ENCODE measurements around the gene BOLA3. TPM values are rescaled to one million over a fixed set of nuclear protein-coding genes. Genes with fewer than 3 reads are reported as not detected.
A peak's percentile ranks its signal among the peaks of the same experiment; 100 is the strongest.

Gene BOLA3, protein sequence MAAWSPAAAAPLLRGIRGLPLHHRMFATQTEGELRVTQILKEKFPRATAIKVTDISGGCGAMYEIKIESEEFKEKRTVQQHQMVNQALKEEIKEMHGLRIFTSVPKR
- total RNA-seq, result 6.5 and 7.5 TPM in 2 replicates
- total RNA-seq (2013), result 13.0 TPM
- 8.2 and 8.5 TPM in 2 replicates for polyA plus RNA-seq
- polyA minus RNA-seq, result 1.9 and 4.0 TPM in 2 replicates

DNA sequence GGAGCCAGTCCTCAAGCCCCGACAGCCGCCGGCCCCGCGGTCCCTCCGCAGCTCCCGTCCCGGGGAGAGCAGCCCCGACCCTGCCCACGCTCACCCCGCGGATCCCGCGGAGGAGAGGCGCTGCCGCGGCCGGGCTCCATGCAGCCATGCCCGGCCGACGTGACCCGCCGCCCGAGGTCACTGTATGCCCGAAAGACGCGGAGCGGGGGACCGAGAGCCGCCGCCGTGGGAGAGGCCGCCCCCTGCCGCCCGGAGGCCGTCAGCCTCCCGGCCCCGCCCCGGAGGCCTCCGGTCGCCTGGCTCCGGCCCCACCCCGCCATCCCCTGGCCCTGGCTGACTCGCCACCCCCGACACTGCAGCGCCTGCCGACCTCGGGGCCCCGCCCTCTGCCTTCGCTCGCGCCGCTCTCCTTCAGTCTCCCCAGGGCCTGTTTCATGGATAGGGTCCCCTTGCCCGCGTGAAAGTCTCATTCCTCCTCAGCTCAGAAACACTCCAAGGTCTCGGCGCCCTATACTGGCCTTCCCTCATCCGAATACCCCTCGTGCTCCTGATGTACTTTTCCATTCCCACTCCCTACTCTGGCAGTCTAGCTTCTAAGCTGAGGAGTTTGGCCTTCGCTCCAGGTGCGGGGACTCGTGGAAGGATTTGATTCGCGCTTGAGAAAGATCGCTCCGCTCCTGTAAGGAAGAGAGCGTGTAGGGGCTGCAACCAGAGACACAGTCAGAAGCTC, at the start of gene BOLA3:
TSS of gene BOLA3 (minus strand) at position 186 of the 730 bp plus-strand sequence. CDS start at position 148, 38 bp downstream.
- H3K79me2 ChIP-seq (ENCODE audit: control insufficient read depth, insufficient read depth, low read length), result peaks cover 11% of the 10 kb centered on the region
- H3K36me3 ChIP-seq (replicated peaks in 1 of 2; ENCODE audit: control extremely low read depth in 1 of 2, control insufficient read depth in 1 of 2, extremely low read depth in 1 of 2, insufficient read depth in 2 of 2, low read length in 1 of 2), result peaks cover 0 to 22% of the 10 kb centered on the region in 2 experiments
- DNase-seq (peak; percentile 88), ATAC-seq (ENCODE audit: low read depth) (peak; percentile 98)
- Mint-ChIP-seq H3K27me3 (no peaks in the 10 kb centered on the region), H3K27ac (no peak within 1 kb of the TSS), H3K9me3 (ENCODE audit: insufficient read depth) (no peaks in the 10 kb centered on the region), H3K4me3 (no peak within 1 kb of the TSS), H3K4me1 (peaks cover 9% of the 10 kb centered on the region)
- H3K9ac ChIP-seq (ENCODE audit: low read length), result peak within 1 kb of the TSS; percentile 89
- peak within 1 kb of the TSS; percentile 38 to 56 for H3K27ac ChIP-seq (ENCODE audit: low read length in 2 of 2)
- CTCF ChIA-PET, result interaction anchor here (0.6 to 6.8 kb wide), 25 partner anchors 10 to 382 kb away, joined by 3 to 63 read pairs (median 5); partner anchors contain the start of genes AUP1, HTRA2, MOB1A and STAMBP
- peaks cover 0 to 3% (median 0%) of the 10 kb centered on the region in 3 donors for H3K9me3 ChIP-seq (ENCODE audit: control extremely low read depth in 1 of 3, control insufficient read depth in 2 of 3, insufficient read depth in 1 of 3, low read length in 2 of 3)
- no peaks in the 10 kb centered on the region for H3K27me3 ChIP-seq (replicated peaks in 1 of 4; ENCODE audit: control extremely low read depth in 1 of 4, control insufficient read depth in 3 of 4, insufficient read depth in 4 of 4, low read length in 3 of 4)
- H4K20me1 ChIP-seq (ENCODE audit: control insufficient read depth, insufficient read depth, low read length, poor library complexity, severe bottlenecking), result no peaks in the 10 kb centered on the region
- H3K4me2 ChIP-seq (replicated peaks; ENCODE audit: low read depth, low read length, poor library complexity, severe bottlenecking), result peak within 1 kb of the TSS; percentile 99
- peaks cover 16 to 20% of the 10 kb centered on the region in 2 donors for H3K4me1 ChIP-seq (ENCODE audit: control insufficient read depth in 2 of 2, insufficient read depth in 2 of 2, low read length in 2 of 2)
- TF ChIP-seq, protein P1, sequence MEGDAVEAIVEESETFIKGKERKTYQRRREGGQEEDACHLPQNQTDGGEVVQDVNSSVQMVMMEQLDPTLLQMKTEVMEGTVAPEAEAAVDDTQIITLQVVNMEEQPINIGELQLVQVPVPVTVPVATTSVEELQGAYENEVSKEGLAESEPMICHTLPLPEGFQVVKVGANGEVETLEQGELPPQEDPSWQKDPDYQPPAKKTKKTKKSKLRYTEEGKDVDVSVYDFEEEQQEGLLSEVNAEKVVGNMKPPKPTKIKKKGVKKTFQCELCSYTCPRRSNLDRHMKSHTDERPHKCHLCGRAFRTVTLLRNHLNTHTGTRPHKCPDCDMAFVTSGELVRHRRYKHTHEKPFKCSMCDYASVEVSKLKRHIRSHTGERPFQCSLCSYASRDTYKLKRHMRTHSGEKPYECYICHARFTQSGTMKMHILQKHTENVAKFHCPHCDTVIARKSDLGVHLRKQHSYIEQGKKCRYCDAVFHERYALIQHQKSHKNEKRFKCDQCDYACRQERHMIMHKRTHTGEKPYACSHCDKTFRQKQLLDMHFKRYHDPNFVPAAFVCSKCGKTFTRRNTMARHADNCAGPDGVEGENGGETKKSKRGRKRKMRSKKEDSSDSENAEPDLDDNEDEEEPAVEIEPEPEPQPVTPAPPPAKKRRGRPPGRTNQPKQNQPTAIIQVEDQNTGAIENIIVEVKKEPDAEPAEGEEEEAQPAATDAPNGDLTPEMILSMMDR (IDR thresholded peaks at IDR 0.05), result peak; percentile 80
- no peak for TF ChIP-seq EZH2 (IDR thresholded peaks at IDR 0.05; ENCODE audit: borderline replicate concordance, insufficient read depth, low read depth, low read length, poor library complexity, severe bottlenecking)
- intact Hi-C loops (cut with micrococcal nuclease), result loop anchor here (1.0 to 2.0 kb wide), 7 partner anchors 28 to 324 kb away; partner anchors contain the start of genes DGUOK, MOB1A and TET3
- WGBS (ENCODE audit: insufficient coverage), result 1% methylated on average over 67 of the region's 67 CpGs
- POLR2A ChIA-PET, result interaction anchor here (0.5 to 1.0 kb wide), 6 partner anchors 11 to 223 kb away, joined by 3 to 6 read pairs (median 3); partner anchors contain the start of genes MOB1A and MTHFD2
- peak within 1 kb of the TSS; percentile 98 for H2AFZ ChIP-seq (ENCODE audit: insufficient read depth, low read depth, low read length, poor library complexity, severe bottlenecking)
- peak within 1 kb of the TSS; percentile 58 to 92 (median 67) for H3K4me3 ChIP-seq (ENCODE audit: control extremely low read depth in 1 of 5, extremely low read depth in 1 of 5, insufficient read depth in 1 of 5, low read depth in 2 of 5, low read length in 4 of 5)
